ENCODE data around the gene RNASEH2C. TPM values are rescaled to one million over a fixed set of nuclear protein-coding genes. Genes with fewer than 3 reads are reported as not detected.
"Not testable (repeated sequence)": the region's sequence is repeated elsewhere in the genome, so short reads cannot be mapped to it uniquely, and the experiment has no call there.

Gene RNASEH2C
- total RNA-seq, 1 donor from 2014 or later: 54.2 TPM

DNA sequence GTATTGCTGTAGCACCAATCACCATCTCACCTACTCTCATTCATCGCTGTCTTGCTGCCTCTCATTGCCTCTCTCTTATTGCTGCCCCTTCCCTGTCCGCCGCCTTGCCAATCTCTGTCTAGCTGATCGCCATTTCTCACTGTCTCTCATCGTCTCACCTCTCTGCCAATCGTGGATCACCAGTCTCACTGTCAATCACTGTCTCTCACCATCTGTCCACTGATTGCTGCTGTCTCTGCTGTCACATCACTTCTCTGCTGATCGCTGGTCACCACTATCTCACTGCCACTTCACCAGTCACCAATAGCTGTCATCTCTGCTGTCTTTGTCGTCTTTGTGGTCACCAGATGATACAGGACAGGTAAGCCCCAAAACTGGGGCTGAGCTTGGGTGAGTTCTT is 20.6 kb upstream of the RNASEH2C start:
- peaks cover 15% of the 10 kb centered on the region for H3K9me3 Mint-ChIP-seq (ENCODE audit: unreplicated experiment)
- peaks cover 30% of the 10 kb centered on the region for H3K27me3 Mint-ChIP-seq (ENCODE audit: unreplicated experiment)

DNA sequence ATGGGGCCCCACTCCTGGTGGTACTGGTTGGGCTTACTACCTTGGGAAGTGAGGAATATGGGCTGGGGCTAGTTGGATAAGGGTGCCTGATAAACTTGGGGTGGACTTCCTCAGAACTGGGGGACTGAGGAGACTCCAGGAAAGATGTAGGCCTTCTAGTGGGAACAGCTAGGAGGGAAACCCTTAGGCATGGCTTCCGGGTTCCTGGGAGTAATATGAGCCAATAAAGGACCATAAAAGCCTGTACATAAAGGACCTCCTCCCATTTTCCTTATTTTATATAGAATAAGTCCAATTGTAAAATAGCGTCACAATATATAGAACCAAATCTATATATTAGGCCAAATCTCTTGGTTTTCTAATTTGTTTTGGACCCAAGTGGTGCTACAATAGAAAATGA is 18.4 kb upstream of the RNASEH2C start:
- TF ChIP-seq, protein P1, sequence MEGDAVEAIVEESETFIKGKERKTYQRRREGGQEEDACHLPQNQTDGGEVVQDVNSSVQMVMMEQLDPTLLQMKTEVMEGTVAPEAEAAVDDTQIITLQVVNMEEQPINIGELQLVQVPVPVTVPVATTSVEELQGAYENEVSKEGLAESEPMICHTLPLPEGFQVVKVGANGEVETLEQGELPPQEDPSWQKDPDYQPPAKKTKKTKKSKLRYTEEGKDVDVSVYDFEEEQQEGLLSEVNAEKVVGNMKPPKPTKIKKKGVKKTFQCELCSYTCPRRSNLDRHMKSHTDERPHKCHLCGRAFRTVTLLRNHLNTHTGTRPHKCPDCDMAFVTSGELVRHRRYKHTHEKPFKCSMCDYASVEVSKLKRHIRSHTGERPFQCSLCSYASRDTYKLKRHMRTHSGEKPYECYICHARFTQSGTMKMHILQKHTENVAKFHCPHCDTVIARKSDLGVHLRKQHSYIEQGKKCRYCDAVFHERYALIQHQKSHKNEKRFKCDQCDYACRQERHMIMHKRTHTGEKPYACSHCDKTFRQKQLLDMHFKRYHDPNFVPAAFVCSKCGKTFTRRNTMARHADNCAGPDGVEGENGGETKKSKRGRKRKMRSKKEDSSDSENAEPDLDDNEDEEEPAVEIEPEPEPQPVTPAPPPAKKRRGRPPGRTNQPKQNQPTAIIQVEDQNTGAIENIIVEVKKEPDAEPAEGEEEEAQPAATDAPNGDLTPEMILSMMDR (IDR thresholded peaks at IDR 0.05): no peak
- peak; percentile 25 for DNase-seq (ENCODE audit: extremely low spot score, unreplicated experiment)
- Mint-ChIP-seq H3K4me1 (ENCODE audit: unreplicated experiment) (no peaks in the 10 kb centered on the region), H3K27me3 (ENCODE audit: unreplicated experiment) (peaks cover 25% of the 10 kb centered on the region), H3K4me3 (ENCODE audit: unreplicated experiment) (no peak overlapping the region), H3K9me3 (ENCODE audit: unreplicated experiment) (peaks cover 17% of the 10 kb centered on the region), H3K27ac (ENCODE audit: unreplicated experiment) (no peak overlapping the region), H3K36me3 (ENCODE audit: unreplicated experiment) (no peaks in the 10 kb centered on the region)

More for the DNA sequence above, 20.6 kb upstream of the RNASEH2C start:
- peaks cover under 1% of the 10 kb centered on the region for H3K4me1 Mint-ChIP-seq (ENCODE audit: unreplicated experiment)
- TF ChIP-seq, protein P1 (IDR thresholded peaks at IDR 0.05): no peak
- no peaks in the 10 kb centered on the region for H3K36me3 Mint-ChIP-seq (ENCODE audit: unreplicated experiment)
- H3K27ac Mint-ChIP-seq (ENCODE audit: unreplicated experiment): no peak overlapping the region
- no peak for DNase-seq (ENCODE audit: extremely low spot score, unreplicated experiment)
- H3K4me3 Mint-ChIP-seq (ENCODE audit: unreplicated experiment): no peak overlapping the region

DNA sequence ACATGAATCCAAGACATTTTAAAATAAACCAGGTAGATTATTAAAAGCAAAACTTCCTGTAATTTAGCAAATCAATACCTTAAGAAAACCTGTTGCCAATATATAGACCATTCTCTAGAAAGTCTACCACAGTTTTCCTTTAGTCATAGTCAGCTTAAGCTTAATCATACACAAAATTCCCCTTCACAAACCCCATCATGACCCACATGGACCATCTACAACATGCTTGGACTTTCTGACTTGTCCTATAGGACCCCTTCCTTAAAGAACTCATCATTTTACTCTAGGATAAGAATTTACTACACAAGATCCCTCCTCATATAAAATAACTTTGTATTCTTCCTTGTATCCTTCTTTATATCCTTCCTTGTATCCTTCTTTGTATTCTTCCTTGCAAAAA is 16.2 kb upstream of the RNASEH2C start:
- no peaks in the 10 kb centered on the region for H3K36me3 Mint-ChIP-seq (ENCODE audit: unreplicated experiment)
- H3K4me1 Mint-ChIP-seq (ENCODE audit: unreplicated experiment): no peaks in the 10 kb centered on the region
- no peak overlapping the region for H3K4me3 Mint-ChIP-seq (ENCODE audit: unreplicated experiment)
- no peak for DNase-seq (ENCODE audit: extremely low spot score, unreplicated experiment)
- H3K9me3 Mint-ChIP-seq (ENCODE audit: unreplicated experiment): peaks cover 24% of the 10 kb centered on the region
- TF ChIP-seq, protein P1 (IDR thresholded peaks at IDR 0.05): no peak
- peaks cover 35% of the 10 kb centered on the region for H3K27me3 Mint-ChIP-seq (ENCODE audit: unreplicated experiment)
- H3K27ac Mint-ChIP-seq (ENCODE audit: unreplicated experiment): no peak overlapping the region

DNA sequence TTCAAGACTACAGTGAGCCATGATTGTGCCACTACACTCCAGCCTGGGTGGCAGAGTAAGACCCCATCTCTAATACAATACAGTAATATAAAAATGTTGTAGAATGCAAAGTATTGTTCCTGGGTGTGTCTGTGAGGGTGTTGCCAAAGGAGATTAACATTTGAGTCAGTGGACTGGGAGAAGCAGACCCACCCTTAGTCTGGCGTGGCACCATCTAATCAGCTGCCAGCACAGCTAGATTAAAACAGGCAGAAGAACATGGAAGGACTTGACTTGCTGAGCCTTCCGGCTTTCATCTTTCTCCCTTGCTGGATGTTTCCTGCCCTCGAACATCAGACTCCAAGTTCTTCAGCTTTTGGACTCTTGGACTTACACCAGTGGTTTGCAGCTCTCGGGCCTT is 14.5 kb upstream of the RNASEH2C start:
- H3K27ac Mint-ChIP-seq (ENCODE audit: unreplicated experiment): not testable (repeated sequence)
- Mint-ChIP-seq H3K27me3 (ENCODE audit: unreplicated experiment) (peaks cover 37% of the 10 kb centered on the region), H3K9me3 (ENCODE audit: unreplicated experiment) (peaks cover 24% of the 10 kb centered on the region)

DNA sequence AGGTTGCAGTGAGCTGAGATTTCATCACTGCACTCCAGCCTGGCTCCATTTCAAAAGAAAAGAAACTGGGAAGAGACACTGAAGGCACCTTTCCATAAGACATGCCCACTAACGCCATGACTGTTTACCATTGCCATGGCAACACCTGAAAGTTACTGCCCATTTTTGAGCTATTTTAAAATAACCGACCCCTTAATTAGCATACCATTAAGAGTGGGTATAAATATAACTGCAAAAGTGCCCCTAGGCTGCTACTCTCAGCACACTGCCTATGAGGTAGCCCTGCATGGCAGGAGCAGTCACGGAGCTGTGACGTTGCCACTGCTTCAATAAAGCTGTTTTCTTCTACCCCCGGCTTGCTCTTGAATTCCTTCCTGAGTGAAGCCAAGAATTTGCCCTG is 9.9 kb upstream of the RNASEH2C start:
- no peak overlapping the region for H3K4me3 Mint-ChIP-seq (ENCODE audit: unreplicated experiment)
- TF ChIP-seq, protein P1 (IDR thresholded peaks at IDR 0.05): no peak
- peaks cover 19% of the 10 kb centered on the region for H3K27me3 Mint-ChIP-seq (ENCODE audit: unreplicated experiment)
- H3K9me3 Mint-ChIP-seq (ENCODE audit: unreplicated experiment): peaks cover 7% of the 10 kb centered on the region
- H3K27ac Mint-ChIP-seq (ENCODE audit: unreplicated experiment): no peak overlapping the region
- no peaks in the 10 kb centered on the region for H3K36me3 Mint-ChIP-seq (ENCODE audit: unreplicated experiment)
- DNase-seq (ENCODE audit: extremely low spot score, unreplicated experiment): no peak
- no peaks in the 10 kb centered on the region for H3K4me1 Mint-ChIP-seq (ENCODE audit: unreplicated experiment)

More for the DNA sequence above, 14.5 kb upstream of the RNASEH2C start:
- H3K36me3 Mint-ChIP-seq (ENCODE audit: unreplicated experiment); H3K4me1 Mint-ChIP-seq (ENCODE audit: unreplicated experiment); H3K4me3 Mint-ChIP-seq (ENCODE audit: unreplicated experiment): not testable (repeated sequence)
- DNase-seq (ENCODE audit: extremely low spot score, unreplicated experiment): peak; percentile 23

DNA sequence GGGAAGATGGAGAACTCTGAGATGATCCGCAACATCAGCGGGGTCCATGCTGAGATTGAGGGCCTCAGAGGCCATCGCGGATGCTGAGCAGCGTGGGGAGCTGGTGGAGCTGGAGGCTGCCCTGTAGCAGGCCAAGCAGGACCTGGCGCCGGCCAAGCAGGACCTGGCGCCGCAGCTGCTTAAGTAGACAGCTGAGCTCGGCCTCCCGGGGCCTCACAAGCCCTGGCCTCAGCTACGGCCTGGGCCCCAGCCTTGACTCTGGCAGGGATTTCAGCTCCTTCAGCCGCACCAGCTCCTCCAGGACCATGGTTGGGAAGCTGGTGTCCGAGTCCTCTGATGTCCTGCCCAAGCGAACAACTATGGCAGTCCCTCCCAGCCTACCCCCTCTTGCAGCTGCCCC is 7.3 kb upstream of the RNASEH2C start:
- DNase-seq (ENCODE audit: extremely low spot score, unreplicated experiment): peak; percentile 81
- Mint-ChIP-seq H3K27me3 (ENCODE audit: unreplicated experiment) (peaks cover 11% of the 10 kb centered on the region), H3K4me1 (ENCODE audit: unreplicated experiment) (no peaks in the 10 kb centered on the region), H3K27ac (ENCODE audit: unreplicated experiment) (no peak overlapping the region), H3K9me3 (ENCODE audit: unreplicated experiment) (peaks cover 5% of the 10 kb centered on the region), H3K36me3 (ENCODE audit: unreplicated experiment) (no peaks in the 10 kb centered on the region), H3K4me3 (ENCODE audit: unreplicated experiment) (no peak overlapping the region)
- TF ChIP-seq, protein P1 (IDR thresholded peaks at IDR 0.05): no peak
